Endothelial cell of umbilical vein (primary cell): ENCODE measurements around the gene TIGD4. TPM values are rescaled to one million over a fixed set of nuclear protein-coding genes. Genes with fewer than 3 reads are reported as not detected.
A peak's percentile ranks its signal among the peaks of the same experiment; 100 is the strongest.

Experiments
- BruUV-seq: library from RNA; stranded (reverse); fragments of 400-500 nt; replicated peaks from 2 replicates; lab custom pipeline; 2021; lab: Mats Ljungman, UMichigan
- CTCF ChIA-PET: fragments of 300-600, 350-600 bp; sonication (Branson Sonifier 250); formaldehyde crosslinking; loops from one replicate; lab custom pipeline; 2021; ENCODE audit warnings: antibody characterized with exemption, inconsistent platforms; lab: Charles Lee
- POLR2A ChIA-PET: fragments of 300-600, 350-600 bp; sonication (Branson Sonifier 250); formaldehyde crosslinking; loops from one replicate; lab custom pipeline; 2021; ENCODE audit warnings: antibody characterized with exemption, inconsistent platforms; lab: Charles Lee
- DNase-seq: peaks from one replicate; pipeline ENCODE4 v3.0.0-alpha.2; 2011; ENCODE audit warnings: low read depth, low spot score
- FAIRE-seq: peaks from 2 replicates; lab custom pipeline; 2011; peaks lifted over from hg19 to GRCh38; lab: Jason Lieb, UNC
- H2AFZ ChIP-seq: 2 replicates; pipeline ENCODE4 v1.6.0; 2012; ENCODE audit warnings: low read depth, low read length, control low read depth, inconsistent platforms
- H3K27ac ChIP-seq: 2 replicates; pipeline ENCODE4 v1.5.1; 2011; ENCODE audit warnings: low read depth, mild to moderate bottlenecking, control low read depth, low read length, moderate library complexity; ENCODE audit not compliant: insufficient read depth
- H3K27me3 ChIP-seq, 2 experiments: 2 replicates each; pipeline versions ENCODE4 v1.6.0 to v1.6.1; 2011; ENCODE audit warnings: low read length in 2 of 2, mixed read lengths in 1 of 2; ENCODE audit not compliant: control insufficient read depth in 2 of 2, insufficient read depth in 2 of 2
- H3K36me3 ChIP-seq, 2 experiments: 2 replicates in 1 of 2; 3 replicates in 1 of 2; pipeline ENCODE4 v1.5.1; 2011; ENCODE audit warnings: low read length in 2 of 2, mild to moderate bottlenecking in 1 of 2, moderate library complexity in 1 of 2; ENCODE audit not compliant: control insufficient read depth in 2 of 2, insufficient read depth in 2 of 2; ENCODE audit errors: extremely low read depth in 1 of 2
- H3K4me1 ChIP-seq: 3 replicates; pipeline ENCODE4 v1.5.1; 2011; ENCODE audit warnings: mild to moderate bottlenecking, low read length; ENCODE audit not compliant: control insufficient read depth, insufficient read depth; ENCODE audit errors: extremely low read depth
- H3K4me2 ChIP-seq: 2 replicates; pipeline ENCODE4 v1.6.1; 2011; ENCODE audit warnings: low read length, control low read depth, mixed read lengths; ENCODE audit not compliant: insufficient read depth
- H3K4me3 ChIP-seq, 3 experiments: fragments of 200-600 bp in 1 of 3; sonication (generic), shearing (Covaris generic) in 1 of 3; replicated peaks in 1 of 3; 2 replicates each; pipeline ENCODE4 v1.5.1; 2011 to 2016; ENCODE audit warnings: control low read depth in 3 of 3, low read length in 3 of 3, mild to moderate bottlenecking in 2 of 3, inconsistent platforms in 1 of 3, low read depth in 1 of 3, moderate library complexity in 1 of 3; ENCODE audit not compliant: insufficient read depth in 1 of 3
- H3K79me2 ChIP-seq: 2 replicates; pipeline ENCODE4 v1.6.0; 2012; ENCODE audit warnings: low read length, inconsistent platforms; ENCODE audit not compliant: control insufficient read depth, insufficient read depth
- H3K9ac ChIP-seq: replicated peaks from 2 replicates; pipeline ENCODE3; 2011; ENCODE audit warnings: low read length, control low read depth; ENCODE audit not compliant: insufficient read depth; ENCODE audit errors: extremely low read depth
- H3K9me1 ChIP-seq: replicated peaks from 3 replicates; pipeline ENCODE4 v1.6.0; 2011; ENCODE audit warnings: mild to moderate bottlenecking, low read length; ENCODE audit not compliant: control insufficient read depth, insufficient read depth; ENCODE audit errors: extremely low read depth
- H3K9me3 ChIP-seq: replicated peaks from 2 replicates; pipeline ENCODE4 v1.5.1; 2012; ENCODE audit warnings: low read length, inconsistent platforms; ENCODE audit not compliant: control insufficient read depth, insufficient read depth
- H4K20me1 ChIP-seq: replicated peaks from 2 replicates; pipeline ENCODE3; 2011; ENCODE audit warnings: mild to moderate bottlenecking, low read length; ENCODE audit not compliant: control insufficient read depth, insufficient read depth; ENCODE audit errors: extremely low read depth
- EZH2 ChIP-seq: IDR thresholded peaks from 2 replicates; pipeline ENCODE4 v1.6.1; 2012; ENCODE audit warnings: borderline replicate concordance, low read depth, mild to moderate bottlenecking, moderate library complexity, low read length, inconsistent platforms; ENCODE audit not compliant: severe bottlenecking
- FOS ChIP-seq: IDR thresholded peaks from 2 replicates; pipeline ENCODE4 v1.6.1; 2011; ENCODE audit warnings: mild to moderate bottlenecking, low read length, moderate library complexity, borderline replicate concordance; ENCODE audit not compliant: insufficient read depth
- GATA2 ChIP-seq: IDR thresholded peaks from 2 replicates; pipeline ENCODE4 v1.7.0; 2011; ENCODE audit warnings: low read depth, mild to moderate bottlenecking, moderate library complexity, mixed read lengths, low read length; ENCODE audit not compliant: insufficient read length, insufficient read depth
- JUN ChIP-seq: IDR thresholded peaks from 2 replicates; pipeline ENCODE4 v1.6.1; 2011; ENCODE audit warnings: borderline replicate concordance, low read depth; ENCODE audit not compliant: insufficient read length, insufficient read depth
- MAX ChIP-seq: IDR thresholded peaks from 2 replicates; pipeline ENCODE4 v1.6.1; 2011; ENCODE audit not compliant: insufficient read depth, insufficient read length
- MYC ChIP-seq: IDR thresholded peaks from one replicate; pipeline ENCODE4 v1.6.1; 2011; ENCODE audit warnings: mild to moderate bottlenecking, low read depth, low read length
- POLR2A ChIP-seq: IDR thresholded peaks from 2 replicates; pipeline ENCODE4 v1.6.1; 2012; ENCODE audit warnings: low read depth, mild to moderate bottlenecking, control low read depth, low read length
- POLR2AphosphoS5 ChIP-seq: IDR thresholded peaks from 2 replicates; pipeline ENCODE4 v1.6.1; 2012; ENCODE audit warnings: low read depth, mild to moderate bottlenecking, control low read depth, low read length, moderate library complexity; ENCODE audit not compliant: insufficient read depth
- dilution Hi-C: fragments of 300-500 bp; cut with MboI; formaldehyde crosslinking; loops from one replicate; pipeline ENCODE4 v1.15.0; 2019; ENCODE audit warnings: low sequenced_read_pairs; ENCODE audit not compliant: extremely low pct_ligation_motif_present
- intact Hi-C: fragments of 100-400 bp; cut with micrococcal nuclease; formaldehyde crosslinking; loops from one replicate; pipeline ENCODE4 v1.10.0; 2022
- polyA plus RNA-seq, 4 experiments: library from polyadenylated mRNA; depleted of rRNA in 3 of 4; stranded (reverse) in 3 of 4; unstranded in 1 of 4; fragments of >200 nt; gene quantifications; 2 replicates each; pipeline versions ENCODE4 v1.2.1 to v1.2.3, GENCODE V29; 2011 to 2012; ENCODE audit warnings: missing spikeins in 1 of 4
- total RNA-seq: library from RNA; stranded (reverse); gene quantifications from 2 replicates; pipeline ENCODE4 v1.2.3, GENCODE V29; 2021
- TF ChIP-seq, protein P1 (sequence below), 2 donors: IDR thresholded peaks; 1 replicate in 1 of 2; 2 replicates in 1 of 2; pipeline ENCODE4 v1.5.1; 2011; ENCODE audit warnings: low read length in 2 of 2, mild to moderate bottlenecking in 2 of 2, moderate library complexity in 2 of 2, control low read depth in 1 of 2, inconsistent platforms in 1 of 2, low read depth in 1 of 2; ENCODE audit not compliant: insufficient read depth in 1 of 2; ENCODE audit errors: extremely low read depth in 1 of 2

The TIGD4 gene
- total and polyA plus RNA-seq, 2 donors (not counting 3 experiments of a cell fraction or from before 2014, with no cell fraction given), result 0.03 to 0.18 TPM

DNA sequence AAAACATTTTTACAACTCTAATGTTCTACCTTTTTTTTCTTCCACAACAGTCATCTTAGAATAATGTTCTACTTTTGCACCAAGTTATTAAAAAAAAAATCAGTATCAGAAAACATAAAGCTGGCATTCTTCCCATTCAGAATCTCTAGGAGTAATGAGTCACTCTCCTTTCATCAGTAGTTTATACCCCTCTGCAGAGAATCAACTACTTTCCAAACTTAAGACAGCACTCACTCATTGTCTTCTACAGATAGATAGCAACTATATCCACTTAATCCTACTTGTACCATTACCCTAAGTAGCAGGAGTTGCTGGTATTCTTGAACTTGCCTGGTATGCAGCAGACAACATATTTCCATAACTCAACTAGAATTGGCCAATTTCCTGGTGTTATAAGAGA is 3.2 kb downstream of the TIGD4 start:
- no peak overlapping the region for H3K4me3 ChIP-seq
- H3K27ac ChIP-seq, result no peak overlapping the region
- H3K27me3 ChIP-seq, result peaks cover 0 to 11% of the 10 kb centered on the region in 2 experiments
- no peak overlapping the region for H2AFZ ChIP-seq
- peak; percentile 24 for DNase-seq
- peak; percentile 52 for FAIRE-seq
- no TSS peak for BruUV-seq
- peaks cover 13% of the 10 kb centered on the region for H3K79me2 ChIP-seq
- H3K4me2 ChIP-seq, result no peak overlapping the region
- dilution Hi-C loops, result no loop called here
- peaks cover 9% of the 10 kb centered on the region for H3K4me1 ChIP-seq
- intact Hi-C loops, result loop anchor here (5.0 kb wide), 1 partner anchor 186 kb away; no protein-coding TSS in a partner anchor
- H3K9me3 ChIP-seq, result no peaks in the 10 kb centered on the region
- no peaks in the 10 kb centered on the region for H3K9me1 ChIP-seq
- H3K36me3 ChIP-seq, result no peaks in the 10 kb centered on the region
- POLR2A ChIA-PET, result no interaction called here
- TF ChIP-seq FOS (peak; percentile 63), MYC (no peak), MAX (no peak), GATA2 (no peak), JUN (peak; percentile 16), POLR2A (no peak), POLR2AphosphoS5 (no peak), EZH2 (no peak)
- TF ChIP-seq, protein P1, sequence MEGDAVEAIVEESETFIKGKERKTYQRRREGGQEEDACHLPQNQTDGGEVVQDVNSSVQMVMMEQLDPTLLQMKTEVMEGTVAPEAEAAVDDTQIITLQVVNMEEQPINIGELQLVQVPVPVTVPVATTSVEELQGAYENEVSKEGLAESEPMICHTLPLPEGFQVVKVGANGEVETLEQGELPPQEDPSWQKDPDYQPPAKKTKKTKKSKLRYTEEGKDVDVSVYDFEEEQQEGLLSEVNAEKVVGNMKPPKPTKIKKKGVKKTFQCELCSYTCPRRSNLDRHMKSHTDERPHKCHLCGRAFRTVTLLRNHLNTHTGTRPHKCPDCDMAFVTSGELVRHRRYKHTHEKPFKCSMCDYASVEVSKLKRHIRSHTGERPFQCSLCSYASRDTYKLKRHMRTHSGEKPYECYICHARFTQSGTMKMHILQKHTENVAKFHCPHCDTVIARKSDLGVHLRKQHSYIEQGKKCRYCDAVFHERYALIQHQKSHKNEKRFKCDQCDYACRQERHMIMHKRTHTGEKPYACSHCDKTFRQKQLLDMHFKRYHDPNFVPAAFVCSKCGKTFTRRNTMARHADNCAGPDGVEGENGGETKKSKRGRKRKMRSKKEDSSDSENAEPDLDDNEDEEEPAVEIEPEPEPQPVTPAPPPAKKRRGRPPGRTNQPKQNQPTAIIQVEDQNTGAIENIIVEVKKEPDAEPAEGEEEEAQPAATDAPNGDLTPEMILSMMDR (IDR thresholded peaks at IDR 0.05; ENCODE audit: extremely low read depth in 1 of 2, insufficient read depth in 1 of 2, low read depth in 1 of 2, low read length in 2 of 2), result no peak
- H3K9ac ChIP-seq, result no peak overlapping the region
- no peaks in the 10 kb centered on the region for H4K20me1 ChIP-seq
- CTCF ChIA-PET, result interaction anchor here (0.6 kb wide), 1 partner anchor 8 kb away, joined by 3 read pairs; no protein-coding TSS in a partner anchor
